Endothelial cell of umbilical vein (primary cell): ENCODE measurements around the gene GSTO2. TPM values are rescaled to one million over a fixed set of nuclear protein-coding genes. Genes with fewer than 3 reads are reported as not detected.

Experiments used
- BruUV-seq: library from RNA; stranded (reverse); fragments of 400-500 nt; replicated peaks from 2 replicates; lab custom pipeline; 2021; lab: Mats Ljungman, UMichigan
- CTCF ChIA-PET: fragments of 300-600, 350-600 bp; sonication (Branson Sonifier 250); formaldehyde crosslinking; loops from one replicate; lab custom pipeline; 2021; ENCODE audit warnings: antibody characterized with exemption, inconsistent platforms; lab: Charles Lee
- POLR2A ChIA-PET: fragments of 300-600, 350-600 bp; sonication (Branson Sonifier 250); formaldehyde crosslinking; loops from one replicate; lab custom pipeline; 2021; ENCODE audit warnings: antibody characterized with exemption, inconsistent platforms; lab: Charles Lee
- DNase-seq: peaks from one replicate; pipeline ENCODE4 v3.0.0-alpha.2; 2011; ENCODE audit warnings: low read depth, low spot score
- FAIRE-seq: peaks from 2 replicates; lab custom pipeline; 2011; peaks lifted over from hg19 to GRCh38; lab: Jason Lieb, UNC
- H2AFZ ChIP-seq: 2 replicates; pipeline ENCODE4 v1.6.0; 2012; ENCODE audit warnings: low read depth, low read length, control low read depth, inconsistent platforms
- H3K27ac ChIP-seq: 2 replicates; pipeline ENCODE4 v1.5.1; 2011; ENCODE audit warnings: low read depth, mild to moderate bottlenecking, control low read depth, low read length, moderate library complexity; ENCODE audit not compliant: insufficient read depth
- H3K27me3 ChIP-seq, 2 experiments: 2 replicates each; pipeline versions ENCODE4 v1.6.0 to v1.6.1; 2011; ENCODE audit warnings: low read length in 2 of 2, mixed read lengths in 1 of 2; ENCODE audit not compliant: control insufficient read depth in 2 of 2, insufficient read depth in 2 of 2
- H3K36me3 ChIP-seq, 2 experiments: 2 replicates in 1 of 2; 3 replicates in 1 of 2; pipeline ENCODE4 v1.5.1; 2011; ENCODE audit warnings: low read length in 2 of 2, mild to moderate bottlenecking in 1 of 2, moderate library complexity in 1 of 2; ENCODE audit not compliant: control insufficient read depth in 2 of 2, insufficient read depth in 2 of 2; ENCODE audit errors: extremely low read depth in 1 of 2
- H3K4me1 ChIP-seq: 3 replicates; pipeline ENCODE4 v1.5.1; 2011; ENCODE audit warnings: mild to moderate bottlenecking, low read length; ENCODE audit not compliant: control insufficient read depth, insufficient read depth; ENCODE audit errors: extremely low read depth
- H3K4me2 ChIP-seq: 2 replicates; pipeline ENCODE4 v1.6.1; 2011; ENCODE audit warnings: low read length, control low read depth, mixed read lengths; ENCODE audit not compliant: insufficient read depth
- H3K4me3 ChIP-seq, 3 experiments: fragments of 200-600 bp in 1 of 3; sonication (generic), shearing (Covaris generic) in 1 of 3; replicated peaks in 1 of 3; 2 replicates each; pipeline ENCODE4 v1.5.1; 2011 to 2016; ENCODE audit warnings: control low read depth in 3 of 3, low read length in 3 of 3, mild to moderate bottlenecking in 2 of 3, inconsistent platforms in 1 of 3, low read depth in 1 of 3, moderate library complexity in 1 of 3; ENCODE audit not compliant: insufficient read depth in 1 of 3
- H3K79me2 ChIP-seq: 2 replicates; pipeline ENCODE4 v1.6.0; 2012; ENCODE audit warnings: low read length, inconsistent platforms; ENCODE audit not compliant: control insufficient read depth, insufficient read depth
- H3K9ac ChIP-seq: replicated peaks from 2 replicates; pipeline ENCODE3; 2011; ENCODE audit warnings: low read length, control low read depth; ENCODE audit not compliant: insufficient read depth; ENCODE audit errors: extremely low read depth
- H3K9me1 ChIP-seq: replicated peaks from 3 replicates; pipeline ENCODE4 v1.6.0; 2011; ENCODE audit warnings: mild to moderate bottlenecking, low read length; ENCODE audit not compliant: control insufficient read depth, insufficient read depth; ENCODE audit errors: extremely low read depth
- H3K9me3 ChIP-seq: replicated peaks from 2 replicates; pipeline ENCODE4 v1.5.1; 2012; ENCODE audit warnings: low read length, inconsistent platforms; ENCODE audit not compliant: control insufficient read depth, insufficient read depth
- H4K20me1 ChIP-seq: replicated peaks from 2 replicates; pipeline ENCODE3; 2011; ENCODE audit warnings: mild to moderate bottlenecking, low read length; ENCODE audit not compliant: control insufficient read depth, insufficient read depth; ENCODE audit errors: extremely low read depth
- EZH2 ChIP-seq: IDR thresholded peaks from 2 replicates; pipeline ENCODE4 v1.6.1; 2012; ENCODE audit warnings: borderline replicate concordance, low read depth, mild to moderate bottlenecking, moderate library complexity, low read length, inconsistent platforms; ENCODE audit not compliant: severe bottlenecking
- GATA2 ChIP-seq: IDR thresholded peaks from 2 replicates; pipeline ENCODE4 v1.7.0; 2011; ENCODE audit warnings: low read depth, mild to moderate bottlenecking, moderate library complexity, mixed read lengths, low read length; ENCODE audit not compliant: insufficient read length, insufficient read depth
- MYC ChIP-seq: IDR thresholded peaks from one replicate; pipeline ENCODE4 v1.6.1; 2011; ENCODE audit warnings: mild to moderate bottlenecking, low read depth, low read length
- POLR2A ChIP-seq: IDR thresholded peaks from 2 replicates; pipeline ENCODE4 v1.6.1; 2012; ENCODE audit warnings: low read depth, mild to moderate bottlenecking, control low read depth, low read length
- POLR2AphosphoS5 ChIP-seq: IDR thresholded peaks from 2 replicates; pipeline ENCODE4 v1.6.1; 2012; ENCODE audit warnings: low read depth, mild to moderate bottlenecking, control low read depth, low read length, moderate library complexity; ENCODE audit not compliant: insufficient read depth
- dilution Hi-C: fragments of 300-500 bp; cut with MboI; formaldehyde crosslinking; loops from one replicate; pipeline ENCODE4 v1.15.0; 2019; ENCODE audit warnings: low sequenced_read_pairs; ENCODE audit not compliant: extremely low pct_ligation_motif_present
- intact Hi-C: fragments of 100-400 bp; cut with micrococcal nuclease; formaldehyde crosslinking; loops from one replicate; pipeline ENCODE4 v1.10.0; 2022
- polyA plus RNA-seq, 4 experiments: library from polyadenylated mRNA; depleted of rRNA in 3 of 4; stranded (reverse) in 3 of 4; unstranded in 1 of 4; fragments of >200 nt; gene quantifications; 2 replicates each; pipeline versions ENCODE4 v1.2.1 to v1.2.3, GENCODE V29; 2011 to 2012; ENCODE audit warnings: missing spikeins in 1 of 4
- total RNA-seq: library from RNA; stranded (reverse); gene quantifications from 2 replicates; pipeline ENCODE4 v1.2.3, GENCODE V29; 2021
- TF ChIP-seq, protein P1 (sequence below), 2 donors: IDR thresholded peaks; 1 replicate in 1 of 2; 2 replicates in 1 of 2; pipeline ENCODE4 v1.5.1; 2011; ENCODE audit warnings: low read length in 2 of 2, mild to moderate bottlenecking in 2 of 2, moderate library complexity in 2 of 2, control low read depth in 1 of 2, inconsistent platforms in 1 of 2, low read depth in 1 of 2; ENCODE audit not compliant: insufficient read depth in 1 of 2; ENCODE audit errors: extremely low read depth in 1 of 2

Gene GSTO2
- total and polyA plus RNA-seq, 2 donors (not counting 3 experiments of a cell fraction or from before 2014, with no cell fraction given), result 0.84 to 1.4 TPM

DNA sequence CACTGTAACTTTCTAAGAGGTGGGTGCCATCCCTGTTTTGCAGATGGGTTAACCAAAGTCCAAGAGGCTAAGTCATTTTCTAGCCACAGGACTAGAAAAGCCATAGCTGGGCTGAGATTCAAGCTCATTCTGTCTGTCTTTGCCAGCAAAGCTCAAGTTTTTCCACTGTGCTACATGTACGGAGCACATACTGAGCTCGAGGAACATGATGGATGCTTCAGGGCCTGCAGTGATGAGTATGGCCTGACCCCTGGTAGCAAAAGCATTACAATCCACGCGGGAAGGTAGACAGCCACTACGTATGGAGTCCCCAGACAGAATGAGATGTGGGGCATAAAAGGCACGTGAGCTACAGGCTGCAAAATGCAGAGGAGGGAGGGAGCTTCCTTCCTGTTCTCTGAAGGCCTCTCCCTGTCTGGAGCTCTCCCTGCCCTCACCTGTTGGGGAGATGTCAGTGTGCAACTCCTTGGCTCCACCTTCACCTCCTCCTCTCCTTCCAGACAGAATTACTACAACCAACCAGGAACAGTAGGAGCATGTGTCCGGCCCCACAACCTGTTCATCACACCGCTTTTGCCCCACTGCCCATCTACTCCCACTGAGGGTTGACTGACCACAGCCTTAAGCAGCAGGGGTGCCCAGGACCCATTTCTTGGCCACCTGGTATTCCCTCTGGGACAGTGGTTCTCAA is 52.9 kb downstream of the GSTO2 start:
- Histone ChIP-seq H3K4me1 (peaks cover 38% of the 10 kb centered on the region), H3K9me1 (no peaks in the 10 kb centered on the region), H3K36me3 (peaks cover 0 to under 1% of the 10 kb centered on the region in 2 experiments), H4K20me1 (peaks cover 5% of the 10 kb centered on the region), H3K4me2 (no peak overlapping the region), H3K9me3 (no peaks in the 10 kb centered on the region), H3K9ac (no peak overlapping the region), H3K27me3 (no peaks in the 10 kb centered on the region), H3K4me3 (no peak overlapping the region), H3K27ac (no peak overlapping the region), H2AFZ (no peak overlapping the region), H3K79me2 (peaks cover 100% of the 10 kb centered on the region)
- TF ChIP-seq EZH2 (no peak), POLR2A (no peak), MYC (no peak), GATA2 (no peak), POLR2AphosphoS5 (no peak)
- TF ChIP-seq, protein P1, sequence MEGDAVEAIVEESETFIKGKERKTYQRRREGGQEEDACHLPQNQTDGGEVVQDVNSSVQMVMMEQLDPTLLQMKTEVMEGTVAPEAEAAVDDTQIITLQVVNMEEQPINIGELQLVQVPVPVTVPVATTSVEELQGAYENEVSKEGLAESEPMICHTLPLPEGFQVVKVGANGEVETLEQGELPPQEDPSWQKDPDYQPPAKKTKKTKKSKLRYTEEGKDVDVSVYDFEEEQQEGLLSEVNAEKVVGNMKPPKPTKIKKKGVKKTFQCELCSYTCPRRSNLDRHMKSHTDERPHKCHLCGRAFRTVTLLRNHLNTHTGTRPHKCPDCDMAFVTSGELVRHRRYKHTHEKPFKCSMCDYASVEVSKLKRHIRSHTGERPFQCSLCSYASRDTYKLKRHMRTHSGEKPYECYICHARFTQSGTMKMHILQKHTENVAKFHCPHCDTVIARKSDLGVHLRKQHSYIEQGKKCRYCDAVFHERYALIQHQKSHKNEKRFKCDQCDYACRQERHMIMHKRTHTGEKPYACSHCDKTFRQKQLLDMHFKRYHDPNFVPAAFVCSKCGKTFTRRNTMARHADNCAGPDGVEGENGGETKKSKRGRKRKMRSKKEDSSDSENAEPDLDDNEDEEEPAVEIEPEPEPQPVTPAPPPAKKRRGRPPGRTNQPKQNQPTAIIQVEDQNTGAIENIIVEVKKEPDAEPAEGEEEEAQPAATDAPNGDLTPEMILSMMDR (IDR thresholded peaks at IDR 0.05; ENCODE audit: extremely low read depth in 1 of 2, insufficient read depth in 1 of 2, low read depth in 1 of 2, low read length in 2 of 2), result no peak
- ChIA-PET CTCF (interaction anchor here (0.9 to 3.2 kb wide), 15 partner anchors 8 to 48 kb away, joined by 3 to 19 read pairs (median 4); partner anchors contain the start of genes CFAP58 and ITPRIP), POLR2A (interaction anchor here (1.4 to 1.6 kb wide), 2 partner anchors 10 to 16 kb away, joined by 3 to 4 read pairs; partner anchors contain the start of gene ITPRIP)
- BruUV-seq, result no TSS peak
- dilution Hi-C loops, result no loop called here
- FAIRE-seq, result no peak
- intact Hi-C loops, result no loop called here
- no peak for DNase-seq
